Measurements from ENCODE around the gene TM9SF1.

TM9SF1 gene

DNA sequence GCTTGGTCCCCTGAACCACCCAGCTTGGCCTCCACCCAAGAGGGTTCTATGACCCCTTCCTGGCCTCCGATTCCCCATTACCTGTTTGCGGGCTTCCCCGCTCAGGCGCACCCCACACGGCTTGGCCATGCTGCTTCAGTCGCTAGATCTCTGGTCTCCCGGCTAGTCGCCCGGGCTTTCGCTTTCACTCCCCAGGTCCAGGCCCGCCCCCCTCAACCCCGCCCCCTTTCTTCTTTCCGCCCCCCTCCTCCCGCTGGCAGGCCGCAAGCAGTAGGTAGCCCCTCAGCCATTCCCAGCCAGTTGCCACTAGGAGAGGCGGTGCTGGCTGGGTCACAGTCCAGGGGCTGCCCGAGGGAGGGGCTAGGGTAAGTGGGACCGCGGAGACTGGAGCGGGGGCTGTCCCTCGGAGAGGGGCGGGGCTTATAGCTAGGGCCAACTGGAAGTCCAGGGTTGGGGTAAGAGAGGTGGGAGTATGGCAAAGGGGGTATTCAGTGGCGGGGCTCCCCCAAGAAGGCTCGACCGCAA is 48.7 kb downstream of the TM9SF1 start, which contains the start of gene PSME2:
Gene PSME2 (minus strand): TSS at position 158 of the 525 bp plus-strand sequence. CDS start 29 bp downstream, at position 129.
- H3K79me2 ChIP-seq (ENCODE audit: low read length), result peaks cover 41% of the 10 kb centered on the region

DNA sequence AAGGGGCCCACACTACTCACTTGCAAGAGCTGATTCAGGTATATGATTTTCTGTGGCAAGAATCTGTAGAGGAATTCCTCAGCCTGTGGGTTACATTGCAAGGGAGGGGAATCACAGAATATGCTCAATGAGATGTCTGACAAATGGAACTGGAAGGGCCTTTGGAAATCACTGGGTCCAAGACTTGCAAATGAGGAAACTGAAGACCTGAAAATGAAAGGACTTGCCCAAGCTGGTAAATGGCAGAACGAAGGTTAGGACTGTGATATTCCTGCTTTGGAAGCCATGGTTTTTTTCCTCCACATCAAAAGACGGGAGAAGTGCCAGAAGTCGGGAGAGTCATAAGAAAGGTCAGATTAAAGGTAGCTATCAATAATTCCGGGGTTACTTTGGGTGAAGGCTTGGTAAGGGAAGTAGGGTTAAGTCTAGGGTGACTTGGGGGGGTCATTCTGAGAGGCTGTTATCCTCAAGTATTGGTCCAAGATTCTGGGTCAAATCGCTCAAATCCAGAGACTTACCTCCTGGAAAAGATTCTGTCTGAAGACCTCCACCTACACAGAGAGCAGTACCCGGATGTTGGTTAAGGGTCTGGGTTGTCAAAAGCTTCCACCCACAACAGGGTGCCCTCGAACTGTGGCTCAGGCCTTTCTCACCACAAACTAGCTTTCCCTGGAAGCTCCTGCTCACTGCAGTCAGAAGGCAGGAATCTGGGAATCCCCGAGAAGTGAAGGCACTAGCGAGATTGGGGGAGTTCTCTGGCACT is 49.4 kb downstream of the TM9SF1 start:
- TF ChIP-seq EZH2phosphoT487 (IDR thresholded peaks at IDR 0.05; ENCODE audit: low read depth), result no peak
- TF ChIP-seq, protein P1, sequence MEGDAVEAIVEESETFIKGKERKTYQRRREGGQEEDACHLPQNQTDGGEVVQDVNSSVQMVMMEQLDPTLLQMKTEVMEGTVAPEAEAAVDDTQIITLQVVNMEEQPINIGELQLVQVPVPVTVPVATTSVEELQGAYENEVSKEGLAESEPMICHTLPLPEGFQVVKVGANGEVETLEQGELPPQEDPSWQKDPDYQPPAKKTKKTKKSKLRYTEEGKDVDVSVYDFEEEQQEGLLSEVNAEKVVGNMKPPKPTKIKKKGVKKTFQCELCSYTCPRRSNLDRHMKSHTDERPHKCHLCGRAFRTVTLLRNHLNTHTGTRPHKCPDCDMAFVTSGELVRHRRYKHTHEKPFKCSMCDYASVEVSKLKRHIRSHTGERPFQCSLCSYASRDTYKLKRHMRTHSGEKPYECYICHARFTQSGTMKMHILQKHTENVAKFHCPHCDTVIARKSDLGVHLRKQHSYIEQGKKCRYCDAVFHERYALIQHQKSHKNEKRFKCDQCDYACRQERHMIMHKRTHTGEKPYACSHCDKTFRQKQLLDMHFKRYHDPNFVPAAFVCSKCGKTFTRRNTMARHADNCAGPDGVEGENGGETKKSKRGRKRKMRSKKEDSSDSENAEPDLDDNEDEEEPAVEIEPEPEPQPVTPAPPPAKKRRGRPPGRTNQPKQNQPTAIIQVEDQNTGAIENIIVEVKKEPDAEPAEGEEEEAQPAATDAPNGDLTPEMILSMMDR (IDR thresholded peaks at IDR 0.05; ENCODE audit: low read depth, low read length), result no peak
- Histone ChIP-seq H3K27me3 (ENCODE audit: low read depth, low read length) (no peaks in the 10 kb centered on the region), H3K36me3 (replicated peaks; ENCODE audit: low read depth, low read length) (peaks cover 27% of the 10 kb centered on the region), H2AFZ (ENCODE audit: low read depth, low read length) (no peak overlapping the region), H3K4me2 (ENCODE audit: low read length) (peak overlapping the region; percentile 93), H3K9me3 (ENCODE audit: insufficient read depth, low read length) (no peaks in the 10 kb centered on the region), H3K4me1 (ENCODE audit: low read length) (peaks cover 24% of the 10 kb centered on the region), H3K27ac (ENCODE audit: low read length) (peak overlapping the region; percentile 89), H3K4me3 (ENCODE audit: low read length) (peak overlapping the region; percentile 78), H4K20me1 (ENCODE audit: insufficient read depth, low read length) (0 out of 2 replicates have a peak, but pooled peaks cover 2% of the 10 kb centered on the region), H3K79me2 (ENCODE audit: low read length) (peaks cover 44% of the 10 kb centered on the region), H3K9ac (ENCODE audit: low read length) (peak overlapping the region; percentile 87)

More for the DNA sequence above, 48.7 kb downstream of the TM9SF1 start, which contains the start of gene PSME2:
- peaks cover 24% of the 10 kb centered on the region for H3K4me1 ChIP-seq (ENCODE audit: low read length)
- H3K27me3 ChIP-seq (ENCODE audit: low read depth, low read length), result no peaks in the 10 kb centered on the region
- H3K4me3 ChIP-seq (ENCODE audit: low read length), result peak within 1 kb of the TSS; percentile 78
- no peak within 1 kb of the TSS for H2AFZ ChIP-seq (ENCODE audit: low read depth, low read length)
- peak within 1 kb of the TSS; percentile 94 for H3K4me2 ChIP-seq (ENCODE audit: low read length)
- peaks cover 33% of the 10 kb centered on the region for H3K36me3 ChIP-seq (replicated peaks; ENCODE audit: low read depth, low read length)
- H3K9ac ChIP-seq (ENCODE audit: low read length), result peak within 1 kb of the TSS; percentile 87
- H3K9me3 ChIP-seq (ENCODE audit: insufficient read depth, low read length), result no peaks in the 10 kb centered on the region
- no peak for TF ChIP-seq EZH2phosphoT487 (IDR thresholded peaks at IDR 0.05; ENCODE audit: low read depth)
- TF ChIP-seq, protein P1 (IDR thresholded peaks at IDR 0.05; ENCODE audit: low read depth, low read length), result no peak
- 0 out of 2 replicates have a peak, but pooled peaks cover 2% of the 10 kb centered on the region for H4K20me1 ChIP-seq (ENCODE audit: insufficient read depth, low read length)
- peak within 1 kb of the TSS; percentile 89 for H3K27ac ChIP-seq (ENCODE audit: low read length)

DNA sequence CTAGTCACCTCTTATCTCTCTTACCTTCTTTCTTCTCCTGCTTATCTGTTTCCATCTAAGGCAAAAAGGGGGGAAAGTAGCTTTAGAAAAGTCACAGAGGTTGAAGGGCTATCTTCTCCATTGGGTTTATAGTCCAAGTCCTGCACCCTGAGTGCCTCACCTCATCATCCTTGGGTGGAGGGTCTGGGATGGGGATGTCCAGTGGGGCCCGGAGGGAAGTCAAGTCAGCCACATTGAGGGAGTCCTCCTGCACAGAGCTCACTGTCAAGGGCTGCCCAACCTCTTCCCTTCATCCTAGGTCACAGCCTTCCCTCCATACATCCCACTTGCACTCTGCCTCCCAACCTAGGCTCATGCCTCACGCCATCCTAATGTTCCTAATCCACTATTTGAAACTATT is 50.0 kb downstream of the TM9SF1 start:
- no peak for TF ChIP-seq EZH2phosphoT487 (IDR thresholded peaks at IDR 0.05; ENCODE audit: low read depth)
- Histone ChIP-seq H4K20me1 (ENCODE audit: insufficient read depth, low read length) (0 out of 2 replicates have a peak, but pooled peaks cover 2% of the 10 kb centered on the region), H3K27ac (ENCODE audit: low read length) (peak overlapping the region; percentile 89), H3K9me3 (ENCODE audit: insufficient read depth, low read length) (no peaks in the 10 kb centered on the region), H3K27me3 (ENCODE audit: low read depth, low read length) (no peaks in the 10 kb centered on the region), H2AFZ (ENCODE audit: low read depth, low read length) (no peak overlapping the region), H3K36me3 (replicated peaks; ENCODE audit: low read depth, low read length) (peaks cover 23% of the 10 kb centered on the region), H3K9ac (ENCODE audit: low read length) (peak overlapping the region; percentile 87), H3K4me3 (ENCODE audit: low read length) (peak overlapping the region; percentile 78), H3K79me2 (ENCODE audit: low read length) (peaks cover 51% of the 10 kb centered on the region), H3K4me1 (ENCODE audit: low read length) (peaks cover 24% of the 10 kb centered on the region), H3K4me2 (ENCODE audit: low read length) (peak overlapping the region; percentile 93)

DNA sequence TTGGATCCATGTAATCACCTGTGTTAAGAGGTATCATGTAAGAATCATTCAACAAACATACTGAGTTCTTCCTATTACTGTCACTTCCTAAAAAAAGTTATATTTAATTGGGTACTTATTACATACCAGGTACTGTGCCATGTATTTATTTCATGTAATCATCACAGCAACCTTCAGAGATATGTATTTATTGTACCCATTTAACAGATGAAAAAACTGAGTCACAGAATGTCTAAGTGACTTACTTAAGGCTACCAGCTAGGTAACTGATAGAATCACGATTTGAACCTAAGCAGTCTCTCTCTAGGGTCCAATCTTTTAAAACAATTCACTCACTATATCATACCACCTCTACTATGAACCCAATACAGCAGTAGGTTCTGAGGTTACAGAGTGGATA is 50.8 kb downstream of the TM9SF1 start:
- Histone ChIP-seq H3K4me3 (ENCODE audit: low read length) (no peak overlapping the region), H3K4me2 (ENCODE audit: low read length) (no peak overlapping the region), H3K4me1 (ENCODE audit: low read length) (peaks cover 29% of the 10 kb centered on the region), H3K27ac (ENCODE audit: low read length) (no peak overlapping the region), H3K79me2 (ENCODE audit: low read length) (peaks cover 55% of the 10 kb centered on the region), H3K36me3 (replicated peaks; ENCODE audit: low read depth, low read length) (peaks cover 19% of the 10 kb centered on the region), H2AFZ (ENCODE audit: low read depth, low read length) (no peak overlapping the region), H3K9me3 (ENCODE audit: insufficient read depth, low read length) (no peaks in the 10 kb centered on the region), H3K27me3 (ENCODE audit: low read depth, low read length) (no peaks in the 10 kb centered on the region), H4K20me1 (ENCODE audit: insufficient read depth, low read length) (peaks cover 2% of the 10 kb centered on the region; the same call in 1 of the 2 replicates), H3K9ac (ENCODE audit: low read length) (no peak overlapping the region)
- TF ChIP-seq EZH2phosphoT487 (IDR thresholded peaks at IDR 0.05; ENCODE audit: low read depth), result no peak
- TF ChIP-seq, protein P1 (IDR thresholded peaks at IDR 0.05; ENCODE audit: low read depth, low read length), result no peak
